Left ventricle myocardium superior (tissue), 1 donor: Measurements from ENCODE around the gene STX7. TPM values are rescaled to one million over a fixed set of nuclear protein-coding genes. Genes with fewer than 3 reads are reported as not detected.

Experiments
- total RNA-seq: library from RNA; stranded (reverse); fragmentation: NEBNext Ultra II Directional; extraction: Animal tissue kit (Norgen Biotek cat#: 25700); gene quantifications from one replicate; pipeline ENCODE4 v1.2.1, GENCODE V29; 2021
- donor health status: DM: no; HTN: yes; CAD: no; lungs with severe emphysema.

Gene STX7
- total RNA-seq, 1 donor from 2014 or later: 59.0 TPM

Other genes starting within 250 kb of the STX7 start
- gene MOXD1, start 111.6 kb downstream of the STX7 start, total RNA-seq: 3.5 TPM
- gene TAAR9, start 25.2 kb upstream of the STX7 start, total RNA-seq: not detected
- not detected for gene TAAR8, start 39.6 kb upstream of the STX7 start, total RNA-seq
- not detected for gene TAAR6, start 57.2 kb upstream of the STX7 start, total RNA-seq
- not detected for gene TAAR5, start 76.6 kb upstream of the STX7 start, total RNA-seq
- not detected for gene TAAR2, start 111.2 kb upstream of the STX7 start, total RNA-seq
- not detected for gene TAAR1, start 146.1 kb upstream of the STX7 start, total RNA-seq
- 1.9 TPM for gene VNN1, start 200.9 kb upstream of the STX7 start, total RNA-seq
- gene VNN2, start 244.8 kb upstream of the STX7 start, total RNA-seq: 1.9 TPM